HG03175 (cell line): ENCODE data around the gene ABCC5.
"Not testable (repeated sequence)": the region's sequence is repeated elsewhere in the genome, so short reads cannot be mapped to it uniquely, and the experiment has no call there.

ENCODE experiments used
- ATAC-seq: cut with Tn5 transposase; IDR thresholded peaks from one replicate; pipeline ENCODE4 v1.9.1; 2021; ENCODE audit warnings: mild to moderate bottlenecking, moderate library complexity; ENCODE audit not compliant: unreplicated experiment

The ABCC5 gene

GRCh38 chr3:183896184-183896583 is 121.5 kb downstream of the ABCC5 start:
- no peak for ATAC-seq

GRCh38 chr3:183895774-183896173 is 121.9 kb downstream of the ABCC5 start:
- ATAC-seq = no peak

- ATAC-seq = no peak
Measured at GRCh38 chr3:183895296-183895695, 122.4 kb downstream of the ABCC5 start.

GRCh38 chr3:183892610-183893214 is 125.0 kb downstream of the ABCC5 start:
- ATAC-seq = no peak

GRCh38 chr3:183885766-183886165 is 131.9 kb downstream of the ABCC5 start:
- no peak for ATAC-seq

DNA sequence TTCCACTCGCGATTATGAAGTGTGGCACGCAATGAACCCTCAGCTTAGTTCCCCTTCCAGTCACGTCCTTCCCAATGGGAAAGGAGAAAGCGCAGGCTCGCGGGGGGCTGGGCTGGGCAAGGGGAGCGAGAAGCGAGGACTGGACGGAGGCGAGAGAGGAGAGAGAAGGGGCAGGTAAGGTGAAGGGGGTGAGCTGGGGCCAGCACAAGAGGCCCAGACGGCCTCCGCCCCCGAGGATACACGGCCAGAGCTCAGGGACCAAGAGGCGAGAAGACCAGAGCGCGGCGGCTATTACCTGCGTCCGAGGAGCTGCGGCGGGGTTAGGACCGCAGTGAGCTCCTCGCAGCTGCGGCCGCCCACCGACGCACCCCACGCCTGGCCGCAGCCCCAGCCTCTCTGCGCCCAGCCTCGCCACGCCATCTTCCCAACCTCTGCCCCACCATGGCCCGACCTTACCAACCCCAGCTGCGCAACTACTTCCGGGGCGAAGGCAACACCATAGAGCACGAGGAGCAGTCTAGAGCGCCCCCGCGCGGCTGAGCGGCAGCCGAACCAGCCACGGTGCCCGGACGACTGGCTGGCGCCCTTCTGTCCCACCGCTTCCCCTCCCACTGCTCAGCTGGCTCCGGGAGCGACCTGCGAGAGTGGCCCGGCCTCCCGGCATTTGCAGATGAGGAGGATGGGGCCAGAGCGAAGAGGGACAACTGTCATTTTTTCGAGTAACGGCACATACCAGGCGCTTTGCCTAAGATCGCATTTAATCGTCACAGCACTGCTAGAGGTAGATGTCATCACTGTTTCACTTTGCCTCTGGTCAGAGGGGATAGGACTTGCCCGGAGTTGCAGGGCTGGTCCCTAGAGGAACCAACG is 133.0 kb downstream of the ABCC5 start, which contains the start of gene PARL:
Gene PARL, minus strand, starts transcription at position 454 of the 870 bp plus-strand sequence. Its CDS starts 34 bp downstream, at position 420.
- peak; percentile 98 for ATAC-seq

DNA sequence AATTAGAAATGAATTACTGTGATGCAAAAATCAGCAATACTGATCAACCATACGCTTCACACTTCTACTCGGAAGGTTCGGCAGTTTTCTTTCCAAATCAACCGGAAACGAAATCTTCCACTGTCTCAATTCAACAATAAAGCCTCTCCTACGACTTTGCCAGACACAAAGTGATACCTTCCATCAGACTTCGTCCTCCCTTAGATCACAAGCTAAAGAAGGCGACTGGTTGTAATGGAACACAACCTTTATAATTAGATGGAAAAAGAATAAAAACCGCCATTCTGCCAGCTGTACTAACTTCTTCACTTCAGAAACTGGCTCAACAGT is 133.6 kb downstream of the ABCC5 start:
- no peak for ATAC-seq

- no peak for ATAC-seq
Measured at GRCh38 chr3:183883291-183884096, 134.2 kb downstream of the ABCC5 start.

DNA sequence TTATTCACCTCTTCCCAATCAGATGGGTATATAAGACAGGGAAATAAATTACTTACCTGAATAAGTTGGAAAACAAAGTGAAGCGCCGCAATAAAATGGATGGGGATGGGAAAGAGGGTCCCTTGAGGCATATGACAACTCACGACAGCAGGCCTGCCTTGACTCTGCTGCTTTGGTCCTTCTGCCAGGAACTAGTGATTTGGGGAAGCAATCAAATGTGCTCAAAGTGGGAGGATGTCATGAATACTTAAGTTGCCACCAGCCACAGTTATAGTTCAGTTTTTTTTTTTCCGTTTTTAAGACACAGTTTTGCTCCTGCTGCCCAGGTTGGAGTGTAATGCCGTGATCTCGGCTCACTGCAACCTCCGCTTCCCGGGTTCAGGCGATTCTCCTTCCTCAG is 137.6 kb downstream of the ABCC5 start:
- no peak for ATAC-seq

DNA sequence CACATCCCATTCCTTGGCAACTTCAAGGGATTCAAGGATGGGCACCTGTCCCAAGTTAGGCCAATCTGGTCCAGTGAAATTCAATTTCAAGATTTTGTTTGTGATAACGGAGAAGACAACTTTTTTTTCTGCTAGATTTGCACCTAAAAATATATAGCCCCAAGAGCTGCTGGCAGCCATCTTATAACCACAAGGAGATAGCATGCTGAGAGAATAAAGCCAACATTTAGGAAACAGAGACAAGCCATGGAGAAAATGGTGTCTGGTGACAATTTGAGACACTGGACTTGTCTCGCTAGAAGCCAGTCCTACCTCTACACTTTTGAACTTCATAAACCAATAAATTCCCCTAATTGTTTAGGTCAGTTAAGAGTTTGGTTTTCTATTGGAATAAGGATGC is 138.4 kb downstream of the ABCC5 start:
- no peak for ATAC-seq

- ATAC-seq = no peak
Measured at GRCh38 chr3:183878071-183878470, 139.6 kb downstream of the ABCC5 start.

DNA sequence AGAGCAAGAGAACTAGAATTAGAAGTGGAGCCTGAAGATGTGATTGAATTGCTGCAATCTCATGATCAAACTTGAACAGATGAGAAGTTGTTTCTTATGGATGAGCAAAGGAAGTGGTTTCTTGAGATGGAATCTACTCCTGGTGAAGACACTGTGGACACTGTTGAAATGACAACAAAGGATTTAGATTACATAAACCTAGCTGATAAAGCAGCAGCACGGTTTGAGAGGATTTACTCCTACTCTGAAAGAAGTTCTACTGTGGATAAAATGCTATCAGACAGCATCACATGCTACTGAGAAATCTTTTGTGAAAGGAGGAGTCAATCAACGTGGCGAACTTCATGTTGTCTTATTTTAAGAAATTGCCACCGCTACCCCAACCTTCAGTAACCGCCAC is 140.5 kb downstream of the ABCC5 start:
- ATAC-seq = not testable (repeated sequence)

GRCh38 chr3:183875411-183875810 is 142.3 kb downstream of the ABCC5 start:
- no peak for ATAC-seq

DNA sequence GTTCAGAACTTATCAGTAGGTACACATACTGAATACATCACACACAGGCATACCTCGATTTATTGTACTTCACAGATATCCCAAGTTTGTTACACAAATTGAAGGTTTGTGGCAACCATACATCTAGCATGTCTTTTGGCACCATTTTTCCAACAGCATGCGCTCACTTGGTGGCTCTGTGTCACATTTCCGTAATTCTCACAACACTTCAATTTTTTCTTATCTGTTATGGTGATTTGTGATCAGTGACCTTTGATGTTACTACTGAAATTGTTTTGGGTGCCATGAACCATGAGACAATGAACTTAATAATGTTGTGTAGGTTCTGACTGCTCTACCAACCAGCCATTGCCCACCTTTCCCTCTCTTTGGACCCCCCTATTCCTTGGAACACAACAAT is 143.8 kb downstream of the ABCC5 start:
- no peak for ATAC-seq

DNA sequence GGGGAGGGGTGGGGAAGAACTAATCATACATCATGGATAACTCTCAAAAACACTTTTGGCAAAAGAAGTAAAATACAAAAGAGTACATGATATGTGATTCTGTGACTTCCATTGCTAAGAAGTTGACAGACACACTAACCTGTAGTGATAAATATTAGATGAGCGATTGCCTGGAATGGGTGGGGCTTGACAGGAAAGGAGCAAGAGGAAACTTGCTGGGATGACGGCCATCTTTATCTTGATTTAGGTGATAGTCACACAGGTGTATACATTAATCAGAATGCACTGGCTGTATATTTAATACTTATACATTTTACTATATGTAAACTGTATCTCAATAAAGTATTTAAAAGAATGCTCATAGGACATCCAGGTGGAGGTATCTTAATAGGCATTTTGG is 146.1 kb downstream of the ABCC5 start:
- no peak for ATAC-seq

DNA sequence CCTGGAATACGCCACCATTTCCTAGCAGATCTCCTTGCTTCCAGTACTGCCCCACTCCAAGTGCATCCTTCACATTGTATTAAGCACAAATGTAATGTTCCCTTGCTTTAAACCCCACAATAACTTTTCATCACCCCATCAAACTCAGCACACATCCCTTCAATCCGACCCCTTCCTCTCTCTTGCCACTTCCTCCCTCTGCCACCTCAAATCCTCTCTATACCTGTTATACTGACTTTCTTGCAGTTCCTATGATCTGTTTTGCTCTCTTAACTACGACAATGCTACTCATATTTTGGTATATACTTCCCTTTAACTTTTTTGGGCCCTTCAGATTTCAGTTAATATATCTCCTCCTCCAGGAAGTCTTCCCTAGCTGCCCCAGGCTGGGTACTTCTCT is 147.1 kb downstream of the ABCC5 start:
- no peak for ATAC-seq
